ENCODE data around the gene SLC45A2.

GRCh38 chr5:34002629-34003328 is 18.3 kb upstream of the SLC45A2 start:
- TF ChIP-seq POLR2AphosphoS5 (IDR thresholded peaks at IDR 0.05; ENCODE audit: low read depth, low read length), result no peak
- TF ChIP-seq POLR2A (IDR thresholded peaks at IDR 0.05; ENCODE audit: low read depth, low read length), result no peak

All from GM12892 (cell line).